ENCODE results near the gene SZRD1.

Gene SZRD1

DNA sequence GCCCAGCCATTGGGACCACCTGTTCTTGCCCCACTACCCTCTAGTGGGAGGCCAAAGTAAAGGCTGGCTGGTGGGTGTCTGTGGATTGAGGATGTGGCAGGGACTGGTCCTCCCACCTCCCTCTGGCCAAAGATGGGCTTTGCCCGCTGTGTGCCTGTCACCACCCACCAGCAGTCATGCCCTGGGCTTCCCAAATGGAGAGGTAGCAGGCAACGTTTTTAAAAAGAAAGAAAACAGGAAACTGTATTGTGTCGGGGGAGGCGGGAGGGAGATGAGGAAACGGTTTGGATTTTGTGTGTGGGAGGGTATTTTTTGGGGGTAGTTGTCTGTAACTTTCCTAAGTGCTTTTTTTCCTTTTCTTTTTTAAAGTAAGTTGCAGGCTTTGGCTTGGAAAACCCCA lies 30.1 kb downstream of the SZRD1 start:
- DNase-seq, result no peak

DNA sequence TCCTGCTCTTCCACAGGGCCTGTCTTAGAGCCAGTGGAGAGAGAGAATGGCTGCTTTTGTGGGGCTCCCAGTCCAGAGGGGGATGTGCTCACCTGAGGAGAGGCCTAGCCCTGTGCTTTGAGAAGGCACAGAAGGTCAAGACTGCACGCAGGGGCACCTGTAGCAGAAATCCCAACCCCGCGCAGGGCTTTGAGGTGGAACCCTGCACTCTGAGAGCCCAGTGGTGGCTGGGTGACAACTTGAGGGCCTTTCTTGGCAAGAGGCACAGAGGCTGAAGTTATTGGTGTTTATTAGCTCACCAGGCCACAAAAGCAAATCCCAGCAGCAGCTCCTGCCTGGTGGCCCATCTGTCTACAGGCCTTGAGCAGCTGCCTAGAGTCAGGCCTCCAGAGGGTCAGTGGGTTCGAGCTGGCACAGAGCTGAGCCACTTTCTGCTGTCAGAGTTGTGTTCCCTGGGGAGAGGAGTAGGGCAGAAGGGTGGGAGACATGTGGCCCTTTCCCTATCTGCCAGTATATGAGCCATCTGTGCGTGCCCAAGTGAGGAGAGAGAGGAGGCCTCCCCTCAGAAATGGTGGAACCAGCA lies 31.4 kb downstream of the SZRD1 start:
- no peak for DNase-seq

DNA sequence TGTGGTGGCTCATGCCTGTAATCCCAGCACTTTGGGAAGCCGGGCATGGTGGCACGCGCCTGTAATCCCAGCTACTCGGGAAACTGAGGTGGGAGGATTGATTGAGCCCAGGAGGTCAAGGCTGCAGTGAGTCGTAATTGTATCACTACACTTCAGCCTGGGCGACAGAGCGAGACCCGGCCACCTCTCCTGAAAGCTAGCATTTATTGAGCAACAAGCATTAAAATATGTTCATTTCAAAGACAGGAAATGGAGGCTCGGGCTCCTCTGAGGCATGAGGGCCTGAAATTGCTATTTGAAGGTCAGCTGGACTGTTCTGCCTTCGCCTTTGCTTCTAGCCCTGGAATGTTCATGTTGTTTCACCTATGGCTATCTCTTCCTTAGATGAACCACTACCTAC lies 35.7 kb downstream of the SZRD1 start:
- no peak for DNase-seq

DNA sequence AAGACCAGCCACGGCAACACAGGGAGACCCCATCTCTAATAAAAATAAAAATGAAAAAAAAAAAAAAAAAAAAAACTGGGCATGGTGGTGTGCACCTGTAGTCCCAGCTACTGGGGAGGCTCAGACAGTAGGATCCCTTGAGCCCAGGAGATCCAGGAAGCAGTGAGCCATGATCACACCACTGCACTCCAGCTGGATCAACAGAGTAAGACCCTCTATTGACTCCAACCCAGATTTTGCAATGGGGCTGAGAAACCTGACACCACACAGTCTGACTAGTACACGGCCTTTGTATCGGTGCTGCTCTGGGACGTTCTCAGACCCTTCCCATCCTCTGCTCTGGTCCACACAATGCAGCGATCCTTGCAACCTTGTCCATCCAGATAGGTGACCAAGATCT lies 38.4 kb downstream of the SZRD1 start:
- DNase-seq, result no peak

DNA sequence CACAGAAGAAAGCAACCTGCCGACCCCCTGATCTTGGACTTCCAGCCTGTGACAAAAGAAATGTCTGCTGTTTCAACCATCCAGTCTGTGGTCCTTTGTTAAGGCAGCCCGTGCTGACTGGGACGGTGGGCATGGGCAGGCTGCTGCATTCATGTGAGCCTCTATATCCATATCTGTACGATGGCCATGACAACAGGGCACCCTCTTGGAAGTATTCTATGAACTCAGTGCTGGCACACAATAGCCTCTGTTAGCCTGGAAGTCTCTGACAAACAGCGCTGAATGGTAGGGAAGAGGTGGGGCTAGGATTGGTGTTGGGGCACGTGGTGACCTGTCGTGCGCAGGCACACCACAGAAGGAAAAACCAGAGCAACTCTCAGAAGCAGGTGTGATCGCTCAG lies 39.8 kb downstream of the SZRD1 start:
- no peak for DNase-seq

DNA sequence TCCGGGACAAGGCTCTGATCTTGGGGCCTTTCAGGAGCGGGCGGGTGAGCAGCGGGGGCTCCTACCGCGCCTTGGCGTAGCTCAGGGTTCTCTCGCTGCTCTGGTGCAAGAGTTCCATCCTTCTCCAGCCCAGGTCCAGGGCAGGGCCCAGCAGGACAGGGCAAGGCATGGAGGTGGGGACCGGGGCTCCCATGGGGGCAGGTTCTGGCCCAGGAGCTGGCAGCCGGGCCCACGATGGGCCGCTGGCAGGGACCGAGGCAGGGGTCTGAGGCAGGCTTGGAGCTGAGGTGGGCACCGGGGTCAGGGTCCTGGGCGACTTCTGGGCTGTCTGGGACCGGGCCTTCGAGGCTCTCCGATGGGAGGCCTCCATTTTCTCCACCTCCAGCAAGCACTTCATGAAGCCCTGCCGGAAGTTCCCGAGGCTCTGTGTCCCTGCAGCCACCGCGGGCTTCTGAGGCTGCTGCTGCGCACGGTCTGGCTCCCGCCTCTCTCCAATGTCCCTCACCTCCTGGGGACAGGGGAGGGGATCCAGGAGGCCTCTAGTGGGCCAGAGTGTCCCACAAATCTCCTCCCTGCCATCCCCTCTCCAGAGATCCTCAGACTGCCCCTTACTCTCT lies 42.6 kb downstream of the SZRD1 start:
- DNase-seq, result no peak

DNA sequence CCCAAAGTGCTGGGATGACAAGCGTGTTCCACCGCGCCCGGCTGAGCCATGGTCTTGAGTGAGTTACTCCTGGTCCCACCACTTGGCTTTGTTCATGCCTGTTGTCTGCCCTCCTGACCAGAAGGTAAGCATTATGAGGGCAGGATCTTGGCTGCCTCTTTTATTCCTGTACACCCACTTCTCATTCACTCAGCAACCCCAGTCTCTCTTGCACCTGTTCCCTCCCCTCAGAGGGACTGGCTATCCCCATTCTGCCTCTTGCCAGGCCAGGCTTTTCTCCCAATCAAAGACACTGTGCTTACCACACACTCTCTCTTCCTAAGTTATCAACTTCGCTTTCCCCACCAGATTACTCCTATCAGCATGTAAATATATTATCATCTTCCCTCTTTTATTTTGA lies 43.8 kb downstream of the SZRD1 start:
- DNase-seq, result no peak

DNA sequence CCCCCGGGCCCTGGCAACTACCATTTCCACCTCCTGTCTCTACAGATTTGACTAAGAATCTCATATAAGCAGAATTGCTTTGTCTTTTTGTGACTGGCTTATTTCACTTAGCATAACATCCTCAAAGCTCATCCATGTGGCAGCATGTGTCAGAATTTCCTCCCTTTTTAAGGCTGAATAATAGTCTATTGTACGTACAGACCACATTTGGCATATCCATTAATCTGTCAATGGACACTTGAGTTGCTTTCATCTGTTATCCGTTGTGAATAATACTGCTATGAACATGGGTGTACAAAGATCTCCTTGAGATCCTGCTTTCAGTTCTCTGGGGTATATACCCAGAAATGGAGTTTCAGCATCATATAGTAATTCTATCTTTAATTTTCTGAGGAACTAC lies 46.1 kb downstream of the SZRD1 start:
- DNase-seq, result no peak

DNA sequence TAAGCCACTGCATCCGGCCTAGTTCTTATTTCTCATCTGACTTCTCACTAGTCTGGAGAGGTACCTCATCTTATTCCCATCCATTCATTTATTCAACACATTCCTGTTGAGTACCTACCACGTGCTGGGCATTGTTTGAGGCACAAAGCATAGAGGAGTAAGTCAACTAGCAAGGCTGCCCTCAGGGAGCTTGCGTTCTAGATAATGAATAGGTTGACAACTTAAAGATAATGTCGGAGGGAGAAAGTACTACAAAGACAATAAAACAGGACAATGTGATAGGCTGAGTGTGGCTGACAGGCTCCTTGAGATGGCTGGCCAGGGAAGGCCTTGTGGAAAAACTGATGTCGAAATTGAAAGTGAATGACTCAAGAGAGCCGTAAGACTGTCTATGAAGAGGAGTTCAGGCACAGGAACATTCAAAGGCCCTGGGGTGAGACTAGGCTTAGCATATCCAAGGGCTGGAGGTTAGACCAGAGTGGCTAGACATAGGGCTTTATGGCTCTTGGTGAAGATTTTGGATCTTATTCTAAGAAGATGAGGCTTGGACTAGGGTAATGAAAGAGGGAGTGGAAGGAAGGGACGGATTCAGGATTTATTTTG lies 51.9 kb downstream of the SZRD1 start:
- no peak for DNase-seq

DNA sequence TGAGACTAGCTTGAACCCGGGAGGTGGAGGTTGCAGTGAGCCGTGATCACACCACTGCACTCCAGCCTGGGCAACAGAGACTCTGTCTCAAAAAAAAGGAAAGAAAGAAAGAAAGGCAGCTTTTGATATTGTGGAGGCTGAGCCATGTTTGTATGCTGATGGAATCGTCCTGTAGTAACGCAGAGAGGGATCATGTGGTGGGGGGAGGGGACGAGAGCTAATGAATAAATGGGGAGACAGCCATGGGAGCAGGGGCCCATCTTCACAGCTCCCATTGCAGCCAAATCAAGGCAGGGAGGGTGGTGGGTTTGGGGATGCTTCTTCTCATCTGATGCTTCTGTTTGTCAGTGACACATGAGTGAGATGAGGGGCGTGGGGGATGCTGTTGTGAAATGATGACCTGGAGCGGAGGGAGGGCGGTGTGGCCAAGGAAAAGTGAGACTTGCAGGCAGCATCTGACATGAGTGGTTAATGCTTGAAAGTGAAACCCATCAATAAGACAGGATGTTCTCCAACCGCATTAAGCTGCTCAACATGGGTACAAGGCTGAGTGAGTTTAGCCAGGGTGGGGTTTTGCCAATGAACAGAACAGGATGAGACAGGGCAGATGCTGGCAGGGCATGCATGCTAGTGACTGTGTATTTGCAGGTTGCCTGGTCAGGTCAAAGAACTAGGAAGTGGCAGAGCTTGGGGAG lies 53.5 kb downstream of the SZRD1 start:
- peak; percentile 68 for DNase-seq

DNA sequence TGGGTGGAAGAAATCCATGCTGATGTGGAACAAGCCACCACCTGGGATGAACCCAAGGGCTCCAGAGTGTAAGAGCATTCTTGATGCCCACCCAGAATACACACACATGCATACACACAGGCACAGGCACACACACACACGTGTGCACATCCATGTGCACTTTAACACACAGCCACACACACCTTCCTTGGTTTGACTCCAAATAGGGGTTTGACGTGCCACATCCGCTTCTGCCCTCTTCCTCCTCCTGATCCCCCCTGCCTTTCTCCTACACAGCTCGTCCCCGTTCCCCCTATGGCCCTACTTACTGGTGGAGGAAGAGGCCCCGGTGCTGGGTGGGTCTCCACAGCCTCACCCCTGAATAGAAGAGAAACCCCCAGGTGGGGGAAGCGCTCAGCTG lies 54.2 kb downstream of the SZRD1 start:
- DNase-seq, result peak; percentile 13

DNA sequence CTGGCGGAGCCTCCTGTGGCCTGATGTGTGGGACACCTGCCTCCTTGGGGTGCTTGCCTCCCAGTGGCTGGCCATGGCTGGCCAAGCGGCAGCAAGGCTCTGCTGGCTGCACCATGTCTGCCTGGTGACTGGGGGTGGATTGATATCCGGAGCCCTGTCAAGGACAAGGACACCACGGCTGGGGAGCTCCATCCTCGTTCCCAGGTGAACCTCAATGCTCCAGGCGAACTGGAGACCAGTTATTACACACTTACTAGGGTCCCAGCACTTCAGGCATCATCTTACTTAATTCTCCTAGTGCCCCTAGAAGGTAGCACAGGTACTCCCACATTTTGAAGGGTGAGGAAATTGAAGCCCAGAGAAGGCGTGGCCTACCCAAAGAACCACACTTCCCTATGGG lies 55.0 kb downstream of the SZRD1 start:
- DNase-seq, result no peak

DNA sequence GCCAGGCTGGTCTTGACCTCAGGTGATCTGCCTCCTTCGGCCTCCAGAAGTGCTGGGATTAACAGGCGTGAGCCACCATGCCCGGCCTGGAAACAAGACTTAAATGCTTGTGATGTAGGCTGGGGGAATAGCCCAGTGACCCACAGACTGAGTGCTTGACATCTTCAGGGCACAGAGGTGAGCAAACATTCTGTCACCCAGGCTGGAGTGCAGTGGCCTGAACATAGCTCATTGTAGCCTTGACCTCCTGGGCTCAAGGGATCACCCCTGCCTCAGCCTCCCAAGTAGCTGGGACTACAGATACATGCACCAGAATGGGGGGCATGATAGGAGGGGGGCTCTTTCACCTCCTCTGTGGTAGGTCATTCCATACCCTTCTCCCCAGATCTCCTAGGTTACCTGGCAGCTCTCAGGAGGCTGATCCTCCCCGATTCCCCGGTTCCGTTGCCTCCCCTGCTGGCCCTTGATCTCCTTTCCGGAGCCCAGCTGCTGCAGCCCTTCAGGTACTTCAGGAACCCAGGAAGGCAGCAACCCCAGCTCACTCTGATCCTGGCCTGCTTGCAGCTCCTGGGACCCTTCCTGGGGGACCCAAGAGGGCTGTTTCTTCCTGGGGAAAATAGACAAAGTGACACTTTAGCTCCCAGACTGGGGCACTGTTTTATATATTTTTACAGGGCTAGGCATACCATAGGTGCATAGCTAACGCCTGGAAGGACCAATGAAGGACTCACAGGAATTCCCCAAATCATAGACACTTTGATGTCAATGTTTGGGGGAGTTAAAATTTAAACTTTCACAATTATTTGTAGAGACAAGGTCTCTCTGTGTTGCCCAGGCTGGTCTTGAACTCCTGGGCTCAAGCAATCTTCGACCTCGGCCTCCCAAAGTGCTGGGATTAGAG lies 58.3 kb downstream of the SZRD1 start:
- DNase-seq, result no peak

DNA sequence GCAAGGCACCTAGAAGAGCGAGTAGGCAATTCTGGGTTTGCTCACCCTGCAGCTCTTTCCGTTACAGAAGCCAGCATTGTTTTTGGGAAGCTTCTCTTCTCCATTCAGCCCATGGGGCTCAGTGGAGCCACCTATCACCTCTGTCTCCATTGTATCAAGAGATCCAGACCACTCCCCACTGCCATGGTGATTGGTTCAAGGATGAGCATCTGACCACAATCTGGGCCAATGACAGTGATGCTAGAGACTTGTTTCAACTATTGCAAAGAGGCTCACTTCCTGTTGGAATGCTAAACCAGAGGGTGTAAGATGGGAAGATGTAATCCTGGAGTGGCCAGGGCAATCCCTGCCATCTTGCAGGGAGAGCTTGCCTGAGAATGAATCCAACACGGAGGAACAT lies 63.6 kb downstream of the SZRD1 start:
- DNase-seq, result no peak

DNA sequence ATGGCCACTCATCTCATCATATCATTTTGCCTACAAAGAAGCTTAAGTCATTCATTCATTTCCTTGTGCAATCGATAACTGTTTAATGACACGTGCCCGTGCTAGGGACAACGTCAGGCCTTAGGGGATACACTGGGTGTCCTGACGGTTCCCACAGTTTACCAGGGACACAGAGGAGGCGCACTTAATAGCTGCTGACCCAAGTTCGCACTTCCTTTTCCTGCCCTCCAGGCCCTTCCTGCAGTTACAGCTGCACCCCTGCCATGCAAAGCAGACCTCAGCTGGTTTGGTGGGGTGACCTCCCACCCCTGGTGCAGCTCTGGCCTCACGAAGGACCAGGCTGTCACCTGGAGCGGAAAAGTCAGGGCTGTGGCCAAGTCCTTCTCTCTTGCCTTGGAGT lies 66.0 kb downstream of the SZRD1 start:
- DNase-seq, result no peak

DNA sequence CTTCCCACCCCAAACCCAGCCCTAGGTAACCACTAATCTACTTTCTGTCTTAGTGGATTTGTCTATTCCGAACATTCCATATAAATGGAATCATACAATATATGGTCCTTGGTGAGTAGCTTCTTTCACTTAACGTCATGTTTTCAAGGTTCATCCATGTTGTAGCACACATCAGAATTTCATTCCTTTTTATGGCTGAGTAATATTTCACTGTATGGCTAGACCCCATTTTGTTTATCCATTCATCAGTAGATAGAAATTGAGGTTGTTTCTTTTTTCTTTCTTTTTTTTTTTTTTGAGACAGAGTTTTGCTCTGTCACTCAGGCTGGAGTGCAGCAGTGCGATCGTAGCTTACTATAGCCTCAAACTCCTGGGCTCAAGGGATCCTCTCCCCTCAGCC lies 67.0 kb downstream of the SZRD1 start:
- no peak for DNase-seq

DNA sequence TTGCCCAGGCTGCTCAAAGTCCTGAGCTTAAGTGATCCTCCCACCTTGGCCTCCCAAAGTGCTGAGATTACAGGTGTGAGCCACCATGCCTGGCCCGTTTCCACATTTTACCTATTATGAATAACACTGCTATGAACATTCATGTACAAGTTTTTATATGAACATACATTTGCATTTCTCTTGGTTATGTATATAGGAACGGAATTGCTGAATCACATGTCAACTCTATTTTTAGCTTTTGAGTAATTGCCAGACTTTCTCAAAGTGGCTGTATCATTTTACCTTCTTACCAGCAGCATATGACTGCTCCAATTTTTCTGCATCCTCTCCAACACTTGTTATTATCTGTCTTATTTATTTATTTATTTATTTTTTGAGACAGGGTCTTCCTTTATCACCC lies 67.5 kb downstream of the SZRD1 start:
- DNase-seq, result no peak

DNA sequence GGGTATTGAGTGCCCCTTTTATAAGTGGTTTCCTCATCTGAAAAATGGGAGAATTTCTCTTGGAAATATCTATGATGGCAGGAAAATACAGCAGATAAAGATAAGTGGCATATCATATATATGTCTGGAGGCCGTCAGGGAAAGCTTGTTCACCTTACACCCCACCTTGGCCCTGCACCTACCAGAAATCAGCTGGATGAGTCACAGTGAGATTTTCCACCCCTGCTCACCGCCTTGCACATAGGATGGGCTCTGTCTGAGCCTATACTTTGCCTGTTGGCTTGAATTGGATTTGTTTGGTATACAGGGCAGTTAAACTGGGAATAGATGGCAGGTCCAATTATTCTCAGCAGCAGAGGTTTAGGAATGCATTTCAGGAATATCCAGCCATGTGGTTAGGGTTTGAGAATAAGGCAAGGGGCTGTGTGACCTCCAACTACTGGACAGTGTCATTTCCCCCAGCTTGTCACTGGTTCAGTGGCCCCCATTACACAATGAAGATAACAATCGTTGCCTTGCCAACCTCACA lies 70.0 kb downstream of the SZRD1 start, which contains the start of gene SPATA21:
SPATA21 (minus strand) TSS at position 479 of the 529 bp plus-strand sequence. CDS start 6,053 bp downstream, outside the sequence.
- no peak for DNase-seq

DNA sequence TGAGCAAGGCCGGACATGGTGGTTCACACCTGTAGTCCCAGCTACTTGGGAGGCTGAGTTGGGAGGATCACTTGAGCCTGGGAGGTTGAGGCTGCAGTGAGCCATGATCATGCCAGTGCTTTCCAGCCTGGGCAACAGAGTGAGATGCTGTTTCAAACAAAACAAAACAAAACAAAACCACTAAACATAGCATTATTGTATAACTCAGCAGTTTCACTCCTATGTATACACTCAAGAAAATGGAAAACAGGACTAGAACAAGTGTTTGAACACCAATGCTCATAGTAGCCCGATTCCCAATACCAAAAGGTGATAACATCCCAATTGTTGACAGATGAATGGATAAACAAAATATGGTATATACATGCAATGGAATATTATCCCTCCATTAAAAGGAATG lies 71.5 kb downstream of the SZRD1 start:
- DNase-seq, result no peak

DNA sequence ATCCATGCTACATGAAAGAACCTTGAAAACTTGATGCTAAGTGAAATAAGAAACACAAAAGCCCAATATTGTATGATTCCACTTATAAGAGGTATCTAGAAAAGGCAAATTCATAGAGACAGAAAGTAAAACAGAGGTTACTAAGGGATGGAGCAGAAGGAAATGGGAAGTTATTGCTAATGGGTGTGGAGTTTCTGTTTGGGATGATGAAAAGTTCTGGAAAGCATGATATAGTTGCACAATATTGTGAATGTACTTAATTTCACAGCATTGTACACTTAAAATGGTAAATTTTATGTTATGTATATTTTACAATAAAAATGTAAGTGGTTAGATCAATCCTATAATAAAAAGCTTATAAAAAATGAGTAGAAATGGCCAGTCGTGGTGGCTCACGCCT lies 71.9 kb downstream of the SZRD1 start:
- no peak for DNase-seq

DNA sequence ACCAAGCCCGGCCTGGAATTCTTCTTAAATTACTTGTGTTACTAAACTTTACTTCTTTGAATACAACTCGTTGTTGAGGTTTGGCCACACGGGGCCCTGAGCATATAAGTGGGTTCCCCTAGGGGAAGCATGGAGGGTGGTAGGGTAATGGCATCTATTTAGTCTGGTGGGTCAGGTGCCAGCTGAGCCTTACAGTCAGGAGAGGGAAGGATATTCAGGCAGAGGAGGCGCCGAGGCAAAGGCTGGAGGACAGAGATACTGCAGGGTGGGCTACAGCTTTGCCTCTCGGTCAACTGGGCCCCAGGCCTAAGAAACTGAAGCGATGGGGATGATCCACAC lies 73.1 kb downstream of the SZRD1 start:
- no peak for DNase-seq

DNA sequence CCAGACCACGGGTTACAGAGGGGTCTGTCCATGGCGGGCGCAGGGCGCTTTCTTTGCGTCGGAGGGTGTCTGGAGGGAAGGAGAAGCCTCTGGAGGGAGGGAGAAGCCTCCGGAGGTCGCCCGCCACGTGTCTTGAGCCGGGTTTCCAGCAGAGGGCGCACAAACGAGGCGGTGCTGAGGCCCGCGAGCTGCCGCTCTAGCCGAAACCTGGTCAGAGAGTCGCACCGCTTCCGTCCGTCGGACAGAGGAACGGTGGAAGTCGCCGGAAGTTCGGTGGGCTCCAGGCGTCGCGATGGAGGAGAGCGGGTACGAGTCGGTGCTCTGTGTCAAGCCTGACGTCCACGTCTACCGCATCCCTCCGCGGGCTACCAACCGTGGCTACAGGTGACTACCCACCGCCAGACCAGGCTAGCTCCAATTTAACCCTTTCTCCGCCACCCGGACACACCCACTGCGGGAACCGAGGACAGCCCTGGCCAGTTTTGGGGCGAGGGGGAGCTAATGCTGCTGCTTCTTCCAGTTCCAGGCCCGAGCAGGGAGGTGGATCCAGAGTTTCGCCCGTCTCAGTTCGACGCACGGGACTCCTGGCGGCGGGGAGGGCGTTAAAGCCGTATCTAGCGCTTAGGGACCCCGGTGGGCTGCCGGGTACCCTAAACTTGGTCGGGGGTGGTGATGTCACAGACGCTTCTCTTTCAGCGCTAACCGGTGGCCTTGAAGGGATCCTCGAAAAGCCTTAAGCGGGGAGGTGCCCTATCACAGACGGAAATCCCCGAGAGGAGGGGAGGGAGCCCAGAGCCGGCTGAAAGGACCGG lies 73.6 kb downstream of the SZRD1 start, which contains the start of gene NECAP2:
NECAP2 (plus strand) TSS at position 255 of the 812 bp plus-strand sequence; CDS start at position 293, 38 bp downstream.
- peak; percentile 93 for DNase-seq

All from CD4-positive, alpha-beta T cell treated with Interleukin-21 for 1 hour (primary cell).